GM12878 (cell line): ENCODE data around the gene CBLIF. TPM values are rescaled to one million over a fixed set of nuclear protein-coding genes. Genes with fewer than 3 reads are reported as not detected.

Experiments
- ATAC-seq: fragments of 200-7000 bp; cut with Tn5 transposase; 3 replicates; pipeline ENCODE4 v1.9.1; 2020; ENCODE audit warnings: mild to moderate bottlenecking, moderate library complexity
- BruUV-seq: library from RNA; stranded (reverse); fragments of 400-500 nt; replicated peaks from 2 replicates; lab custom pipeline; 2021; lab: Mats Ljungman, UMichigan
- CTCF ChIA-PET: fragments of 300-600 bp; sonication (Branson Sonifier 250); formaldehyde crosslinking; extraction: SDS; loops from one replicate; lab custom pipeline; 2021; ENCODE audit warnings: inconsistent platforms; lab: Yijun Ruan, JAX
- POLR2A ChIA-PET: fragments of 350-600 bp; formaldehyde crosslinking; extraction: SDS; loops from one replicate; lab custom pipeline; 2021; ENCODE audit warnings: inconsistent platforms; lab: Charles Lee
- RAD21 ChIA-PET: fragments of 300-600 bp; sonication (Branson Sonifier 250); formaldehyde crosslinking; loops from one replicate; lab custom pipeline; 2023; ENCODE audit warnings: antibody characterized with exemption; ENCODE audit not compliant: unreplicated experiment; lab: Charles Lee
- SMC1A ChIA-PET: fragments of 300-600 bp; sonication (Branson Sonifier 250); formaldehyde crosslinking; loops from one replicate; lab custom pipeline; 2023; ENCODE audit not compliant: unreplicated experiment, uncharacterized antibody; lab: Charles Lee
- DNase-seq: peaks from one replicate; pipeline ENCODE4 v3.0.0-alpha.2; 2011; ENCODE audit warnings: low read depth, low spot score
- FAIRE-seq: peaks from 3 replicates; lab custom pipeline; 2011; peaks lifted over from hg19 to GRCh38; lab: Jason Lieb, UNC
- H2AFZ ChIP-seq: 2 replicates; pipeline ENCODE4 v1.6.0; 2011; ENCODE audit warnings: low read depth, low read length, control low read depth; ENCODE audit not compliant: control insufficient read depth
- H3K27ac ChIP-seq: 2 replicates; pipeline ENCODE4 v1.5.1; 2011; ENCODE audit warnings: control low read depth; ENCODE audit not compliant: control insufficient read depth, insufficient read depth
- H3K27me3 ChIP-seq, 2 experiments: replicated peaks in 1 of 2; 2 replicates each; pipeline versions ENCODE4 v1.6.0 to v1.6.1; 2011; ENCODE audit warnings: low read length in 1 of 2; ENCODE audit not compliant: control insufficient read depth in 2 of 2, insufficient read depth in 2 of 2
- H3K36me3 ChIP-seq, 2 experiments: 2 replicates each; pipeline ENCODE4 v1.5.1; 2011; ENCODE audit warnings: low read length in 1 of 2; ENCODE audit not compliant: control insufficient read depth in 2 of 2, insufficient read depth in 2 of 2
- H3K4me1 ChIP-seq: 2 replicates; pipeline ENCODE4 v1.6.1; 2011; ENCODE audit warnings: mild to moderate bottlenecking, low read length, moderate library complexity, mixed read lengths; ENCODE audit not compliant: control insufficient read depth, insufficient read depth
- H3K4me2 ChIP-seq: 2 replicates; pipeline ENCODE4 v1.6.0; 2011; ENCODE audit warnings: control low read depth; ENCODE audit not compliant: control insufficient read depth, insufficient read depth
- H3K4me3 ChIP-seq: fragments of 200-600 bp; sonication (generic); 2 replicates; pipeline ENCODE4 v1.5.1; 2016
- H3K79me2 ChIP-seq: 2 replicates; pipeline ENCODE4 v1.6.0; 2011; ENCODE audit warnings: low read length; ENCODE audit not compliant: control insufficient read depth, insufficient read depth
- H3K9ac ChIP-seq: 2 replicates; pipeline ENCODE4 v1.8.0; 2011; ENCODE audit warnings: low read length, control low read depth, mixed read lengths; ENCODE audit not compliant: control insufficient read depth, insufficient read depth
- H3K9me3 ChIP-seq: replicated peaks from 3 replicates; pipeline ENCODE4 v1.5.1; 2011; ENCODE audit warnings: mild to moderate bottlenecking, low read length; ENCODE audit not compliant: control insufficient read depth, insufficient read depth
- H4K20me1 ChIP-seq: 2 replicates; pipeline ENCODE4 v1.6.0; 2011; ENCODE audit not compliant: control insufficient read depth, insufficient read depth
- BRCA1 ChIP-seq: IDR thresholded peaks from 2 replicates; pipeline ENCODE4 v1.6.1; 2011; ENCODE audit warnings: low read depth, low read length, improper control_type of control experiment
- CHD1 ChIP-seq: IDR thresholded peaks from 2 replicates; pipeline ENCODE4 v1.6.1; 2012; ENCODE audit warnings: low read depth, low read length, improper control_type of control experiment
- DPF2 ChIP-seq: fragments of 450-650 bp; IDR thresholded peaks from 2 replicates; pipeline ENCODE4 v1.6.1; 2017; ENCODE audit warnings: mild to moderate bottlenecking
- GATAD2B ChIP-seq: fragments of 450-650 bp; conservative IDR thresholded peaks from 2 replicates; pipeline ENCODE4 v1.6.1; 2017; ENCODE audit warnings: low read depth, mild to moderate bottlenecking, moderate library complexity
- IRF4 ChIP-seq: IDR thresholded peaks from 2 replicates; pipeline ENCODE4 v1.6.1; 2011; ENCODE audit warnings: low read depth, low read length
- JUND ChIP-seq: IDR thresholded peaks from 2 replicates; pipeline ENCODE4 v1.6.1; 2012; ENCODE audit warnings: low read depth, mild to moderate bottlenecking, low read length, improper control_type of control experiment, moderate library complexity
- ZNF217 ChIP-seq: fragments of 450-650 bp; IDR thresholded peaks from 2 replicates; pipeline ENCODE4 v1.6.1; 2017; ENCODE audit warnings: antibody characterized with exemption, mild to moderate bottlenecking
- WGBS: methylation state at CpG from one replicate; pipeline ENCODE4 v1.1.6; 2016; ENCODE audit warnings: low lambda C conversion rate; ENCODE audit not compliant: insufficient replicate concordance, insufficient coverage; ENCODE audit errors: missing lambda C conversion rate; 5-methylcytosine and 5-hydroxymethylcytosine counted together
- in situ Hi-C: fragments of 300-500 bp; cut with MboI; formaldehyde crosslinking; loops from 9 replicates; pipeline ENCODE4 v1.14.3; 2018; ENCODE audit warnings: mixed read lengths
- intact Hi-C: fragments of 100-400 bp; cut with micrococcal nuclease; formaldehyde crosslinking; loops from one replicate; pipeline ENCODE4 v1.14.2; 2022; ENCODE audit not compliant: unreplicated experiment
- polyA plus RNA-seq, 11 experiments: library from polyadenylated mRNA; depleted of rRNA in 4 of 11; unstranded in 6 of 11; stranded (reverse) in 5 of 11; fragments of >200 nt; fragmentation: Nextera tagmentation in 4 of 11; fragmentation: Illumina TruSeq in 1 of 11; extraction: Ambion mirVana in 4 of 11; extraction: Trizol in 1 of 11; gene quantifications; 1 replicate in 1 of 11; 2 replicates in 10 of 11; pipeline versions ENCODE4 v1.2.1 to v1.2.3, GENCODE V29; 2011 to 2016; ENCODE audit warnings: inconsistent platforms in 2 of 11, missing spikeins in 2 of 11, low read depth in 1 of 11
- total RNA-seq, 4 experiments: library from RNA; depleted of rRNA in 3 of 4; stranded (reverse); fragments of >200 nt in 3 of 4; fragmentation: Illumina TruSeq in 1 of 4; extraction: Trizol in 1 of 4; gene quantifications; 2 replicates each; pipeline versions ENCODE4 v1.2.1 to v1.2.3, GENCODE V29; 2013 to 2021
- TF ChIP-seq, protein P1 (sequence below): IDR thresholded peaks from 2 replicates; pipeline ENCODE4 v1.6.1; 2011; ENCODE audit warnings: low read depth, low read length, improper control_type of control experiment, borderline replicate concordance
- TF ChIP-seq, protein P2 (sequence below): IDR thresholded peaks from 2 replicates; pipeline ENCODE4 v1.6.1; 2012; ENCODE audit warnings: low read depth, low read length, improper control_type of control experiment
- TF ChIP-seq, protein P3 (sequence below): fragments of 450-650 bp; IDR thresholded peaks from 2 replicates; pipeline ENCODE4 v1.6.1; 2017; ENCODE audit warnings: borderline replicate concordance

The CBLIF gene
- total and polyA plus RNA-seq, 10 of the 15 experiments (the other 5 are each of a cell fraction or from before 2014, with no cell fraction given), result not detected

DNA sequence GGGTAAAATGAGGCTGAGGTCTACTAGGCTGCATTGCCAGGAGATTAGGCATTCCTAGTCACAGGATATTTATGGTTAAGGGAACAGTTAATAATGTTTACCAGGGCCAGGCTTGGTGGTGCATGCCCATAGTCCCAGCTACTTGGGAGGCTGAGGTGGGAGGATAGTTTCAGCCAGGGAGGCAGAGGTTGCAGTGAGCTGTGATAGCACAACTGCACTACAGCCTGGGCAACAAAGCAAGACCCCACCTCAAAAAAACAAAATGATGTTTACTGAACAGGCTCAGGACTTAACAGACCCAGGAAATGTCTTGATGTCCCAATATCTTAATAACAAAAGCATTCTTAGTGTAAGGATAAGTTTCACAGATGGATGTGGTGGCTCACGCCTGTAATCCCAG lies 31.9 kb downstream of the CBLIF start:
- Histone ChIP-seq H3K4me1 (peaks cover under 1% of the 10 kb centered on the region), H3K4me2 (no peak overlapping the region)
- no TSS peak for BruUV-seq

More for the DNA sequence above, 31.9 kb downstream of the CBLIF start:
- in situ Hi-C loops, result no loop called here
- no peak overlapping the region for H3K9ac ChIP-seq
- CTCF ChIA-PET, result no interaction called here
- no peak for DNase-seq
- WGBS, result 56% methylated on average over 1 of the region's 1 CpG
- H3K27me3 ChIP-seq, result no peaks in the 10 kb centered on the region
- H3K4me3 ChIP-seq, result no peak overlapping the region
- no peaks in the 10 kb centered on the region for H3K9me3 ChIP-seq
- no peak overlapping the region for H3K27ac ChIP-seq
- H4K20me1 ChIP-seq, result no peaks in the 10 kb centered on the region
- RAD21 ChIA-PET, result no interaction called here
- peaks cover 12% of the 10 kb centered on the region for H3K79me2 ChIP-seq
- H3K36me3 ChIP-seq, result peaks cover 0 to 5% of the 10 kb centered on the region in 2 experiments; a peak in 2 of 4 replicates
- intact Hi-C loops, result loop anchor here (5.0 kb wide), 2 partner anchors 146 to 256 kb away; partner anchors contain the start of gene PATL1
- SMC1A ChIA-PET, result no interaction called here
- POLR2A ChIA-PET, result interaction anchor here (0.6 kb wide), 1 partner anchor 41 kb away, joined by 6 read pairs; no protein-coding TSS in a partner anchor
- TF ChIP-seq, protein P1, sequence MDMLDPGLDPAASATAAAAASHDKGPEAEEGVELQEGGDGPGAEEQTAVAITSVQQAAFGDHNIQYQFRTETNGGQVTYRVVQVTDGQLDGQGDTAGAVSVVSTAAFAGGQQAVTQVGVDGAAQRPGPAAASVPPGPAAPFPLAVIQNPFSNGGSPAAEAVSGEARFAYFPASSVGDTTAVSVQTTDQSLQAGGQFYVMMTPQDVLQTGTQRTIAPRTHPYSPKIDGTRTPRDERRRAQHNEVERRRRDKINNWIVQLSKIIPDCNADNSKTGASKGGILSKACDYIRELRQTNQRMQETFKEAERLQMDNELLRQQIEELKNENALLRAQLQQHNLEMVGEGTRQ, result no peak
- no peak for TF ChIP-seq ZNF217
- no peak for TF ChIP-seq DPF2
- TF ChIP-seq, protein P2, sequence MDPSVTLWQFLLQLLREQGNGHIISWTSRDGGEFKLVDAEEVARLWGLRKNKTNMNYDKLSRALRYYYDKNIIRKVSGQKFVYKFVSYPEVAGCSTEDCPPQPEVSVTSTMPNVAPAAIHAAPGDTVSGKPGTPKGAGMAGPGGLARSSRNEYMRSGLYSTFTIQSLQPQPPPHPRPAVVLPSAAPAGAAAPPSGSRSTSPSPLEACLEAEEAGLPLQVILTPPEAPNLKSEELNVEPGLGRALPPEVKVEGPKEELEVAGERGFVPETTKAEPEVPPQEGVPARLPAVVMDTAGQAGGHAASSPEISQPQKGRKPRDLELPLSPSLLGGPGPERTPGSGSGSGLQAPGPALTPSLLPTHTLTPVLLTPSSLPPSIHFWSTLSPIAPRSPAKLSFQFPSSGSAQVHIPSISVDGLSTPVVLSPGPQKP, result no peak
- TF ChIP-seq, protein P3, sequence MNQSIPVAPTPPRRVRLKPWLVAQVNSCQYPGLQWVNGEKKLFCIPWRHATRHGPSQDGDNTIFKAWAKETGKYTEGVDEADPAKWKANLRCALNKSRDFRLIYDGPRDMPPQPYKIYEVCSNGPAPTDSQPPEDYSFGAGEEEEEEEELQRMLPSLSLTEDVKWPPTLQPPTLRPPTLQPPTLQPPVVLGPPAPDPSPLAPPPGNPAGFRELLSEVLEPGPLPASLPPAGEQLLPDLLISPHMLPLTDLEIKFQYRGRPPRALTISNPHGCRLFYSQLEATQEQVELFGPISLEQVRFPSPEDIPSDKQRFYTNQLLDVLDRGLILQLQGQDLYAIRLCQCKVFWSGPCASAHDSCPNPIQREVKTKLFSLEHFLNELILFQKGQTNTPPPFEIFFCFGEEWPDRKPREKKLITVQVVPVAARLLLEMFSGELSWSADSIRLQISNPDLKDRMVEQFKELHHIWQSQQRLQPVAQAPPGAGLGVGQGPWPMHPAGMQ, result no peak
- TF ChIP-seq BRCA1, result no peak
- TF ChIP-seq CHD1, result no peak
- TF ChIP-seq GATAD2B, result no peak
- no peak for TF ChIP-seq JUND
- TF ChIP-seq IRF4, result no peak
- no peak overlapping the region; the same call in 1 of the 2 replicates for H2AFZ ChIP-seq
- no peak for ATAC-seq
- no peak for FAIRE-seq
